DMS153 treated with DMSO at 0.1 percent for 48 hours (cell line): Measurements from ENCODE around the gene NPC2.
"Not testable (repeated sequence)": the region's sequence is repeated elsewhere in the genome, so short reads cannot be mapped to it uniquely, and the experiment has no call there.

Experiments
- DNase-seq: peaks from one replicate; lab custom pipeline; 2025; ENCODE audit not compliant: unreplicated experiment; lab: John Stamatoyannopoulos, UW

Gene NPC2

DNA sequence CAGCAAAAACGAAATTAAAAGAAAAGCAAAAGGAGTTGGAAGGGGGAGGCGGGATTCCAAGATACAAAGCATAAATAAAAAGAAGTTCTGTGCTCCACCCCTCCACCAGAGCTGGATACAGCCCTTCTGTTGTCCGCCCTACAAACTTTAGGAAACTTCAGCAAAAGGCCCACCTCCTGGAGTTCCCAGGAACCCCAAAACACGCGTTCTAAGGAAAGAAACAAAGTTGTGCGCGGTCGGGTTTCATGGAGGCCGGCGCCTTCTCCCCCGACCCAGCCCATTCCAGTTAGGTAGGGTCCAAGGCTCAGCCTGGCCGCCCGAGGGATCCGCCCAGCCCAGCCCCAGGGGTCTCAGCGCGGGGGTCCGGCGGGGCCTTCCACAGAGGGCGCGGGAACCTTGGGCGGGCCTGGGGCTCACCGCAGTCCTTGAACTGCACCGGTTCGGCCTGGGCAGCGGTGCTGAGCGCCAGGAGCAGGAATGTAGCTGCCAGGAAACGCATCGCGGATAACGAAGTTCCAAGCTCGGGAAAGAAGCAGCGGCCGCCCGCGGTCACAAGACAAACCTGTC lies at the start of gene NPC2:
NPC2 (minus strand) TSS at position 530 of the 567 bp plus-strand sequence; CDS start at position 499, 31 bp downstream.
- DNase-seq: no peak

DNA sequence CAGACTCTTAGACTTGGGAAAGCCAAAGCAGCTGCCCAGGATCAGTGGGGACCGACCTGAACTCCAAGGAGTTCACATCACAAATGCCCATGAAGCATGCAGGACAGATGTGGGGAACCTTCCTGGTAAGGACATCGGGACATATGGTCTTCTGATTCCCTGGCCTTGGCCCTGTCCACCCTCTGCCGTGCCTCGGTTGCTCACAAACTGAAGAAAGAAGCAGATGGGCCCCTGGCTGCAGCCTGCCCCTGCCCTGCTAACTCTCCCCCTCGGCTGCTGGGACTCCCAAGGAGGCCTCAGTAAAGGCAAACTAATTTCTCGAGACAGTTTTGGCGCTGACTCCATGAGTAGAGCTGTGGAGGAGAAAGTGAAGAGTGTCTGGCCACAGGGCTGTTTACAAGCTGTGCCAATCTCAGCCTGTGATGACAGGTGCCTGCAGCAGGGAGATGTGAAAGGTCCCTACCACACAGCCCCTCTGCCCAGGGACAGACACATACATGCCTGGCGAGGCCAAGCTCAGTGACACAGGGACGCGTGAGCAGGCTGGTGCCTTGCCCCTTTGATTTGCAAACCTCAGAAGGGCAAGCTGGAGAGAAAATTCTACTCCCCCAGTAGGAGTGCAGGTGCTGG lies 49.1 kb upstream of the NPC2 start:
- no peak for DNase-seq

DNA sequence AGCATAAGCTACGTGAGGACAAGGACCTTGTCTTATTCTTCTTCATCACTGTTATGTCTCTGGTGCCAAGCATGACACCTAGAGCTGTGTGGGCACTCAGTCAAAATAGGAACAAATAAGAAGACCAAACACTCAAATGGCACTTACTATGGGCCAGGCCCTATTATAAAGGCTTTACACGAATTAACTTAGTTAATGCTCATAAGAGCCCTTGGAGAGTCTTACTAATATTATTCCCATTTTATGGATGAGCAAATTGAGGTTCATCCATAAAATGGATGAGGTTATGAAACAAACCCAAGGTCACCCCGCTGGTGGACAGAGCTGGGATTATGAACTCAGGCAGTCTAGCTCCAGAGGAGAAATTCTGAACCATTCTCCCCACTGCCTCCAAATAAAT lies 48.1 kb upstream of the NPC2 start:
- no peak for DNase-seq

DNA sequence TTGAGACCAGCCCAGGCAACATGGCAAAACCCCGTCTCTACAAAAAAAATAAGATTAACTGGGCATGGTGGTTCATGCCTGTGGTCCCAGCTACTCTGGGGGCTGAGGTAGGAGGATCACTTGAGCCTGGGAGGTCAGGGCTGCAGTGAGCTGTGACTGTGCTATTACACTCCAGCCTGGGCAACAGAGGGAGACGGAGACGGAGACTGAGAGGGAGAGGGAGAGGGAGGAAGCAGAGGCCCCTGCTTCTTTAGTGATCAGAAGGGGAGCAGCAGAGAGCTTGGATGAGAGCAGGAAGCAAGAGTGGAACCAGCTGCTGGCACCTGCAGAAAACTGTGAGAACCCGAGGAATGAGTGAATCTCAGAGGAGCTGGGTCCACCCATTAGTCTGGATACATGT lies 46.4 kb upstream of the NPC2 start:
- no peak for DNase-seq

DNA sequence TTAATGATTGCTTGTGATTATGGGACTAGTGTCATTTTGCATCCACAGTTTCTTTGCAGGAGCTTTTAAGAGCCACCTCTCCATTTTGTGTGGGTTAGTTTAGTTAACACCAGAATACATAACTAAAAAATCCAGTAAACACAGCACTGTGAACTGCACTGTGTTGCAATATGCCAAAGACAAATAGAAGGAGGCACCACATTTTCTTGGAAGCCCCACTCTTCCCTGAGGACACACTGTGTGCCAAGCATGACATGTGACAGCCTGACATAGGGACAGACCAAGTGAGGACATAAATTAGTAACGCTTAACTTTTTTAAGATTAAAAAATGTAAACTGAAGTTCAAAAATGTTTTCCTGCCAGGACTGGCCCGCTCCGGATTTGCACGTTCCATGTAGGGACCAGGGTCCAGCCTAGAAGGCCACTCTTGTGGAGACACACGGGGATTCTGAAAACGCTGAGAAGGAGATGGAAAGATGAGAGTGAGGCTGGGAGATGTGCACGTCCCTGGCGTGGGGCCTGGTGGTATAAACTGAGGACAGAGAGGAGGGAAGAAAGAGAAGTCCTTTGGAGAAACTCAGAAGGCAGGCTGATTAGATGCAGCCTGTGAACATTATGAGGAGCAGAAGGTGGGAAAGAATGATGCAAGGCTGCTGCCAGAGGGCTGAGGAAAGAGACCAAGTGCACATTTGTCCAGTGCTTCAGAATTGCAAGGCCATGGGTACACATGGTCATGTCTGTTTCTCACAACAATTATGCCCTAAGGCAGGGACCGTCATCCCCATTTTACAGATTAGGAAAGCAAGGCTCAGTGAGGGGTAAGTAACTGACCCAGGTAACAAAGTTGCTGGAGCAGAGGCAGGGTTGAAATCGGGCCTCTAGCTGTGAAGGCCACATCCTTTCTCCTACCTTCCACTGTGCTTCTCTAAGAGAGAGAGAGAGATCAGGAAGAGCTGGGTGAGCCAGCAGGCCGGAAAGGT lies 45.6 kb upstream of the NPC2 start:
- no peak for DNase-seq

DNA sequence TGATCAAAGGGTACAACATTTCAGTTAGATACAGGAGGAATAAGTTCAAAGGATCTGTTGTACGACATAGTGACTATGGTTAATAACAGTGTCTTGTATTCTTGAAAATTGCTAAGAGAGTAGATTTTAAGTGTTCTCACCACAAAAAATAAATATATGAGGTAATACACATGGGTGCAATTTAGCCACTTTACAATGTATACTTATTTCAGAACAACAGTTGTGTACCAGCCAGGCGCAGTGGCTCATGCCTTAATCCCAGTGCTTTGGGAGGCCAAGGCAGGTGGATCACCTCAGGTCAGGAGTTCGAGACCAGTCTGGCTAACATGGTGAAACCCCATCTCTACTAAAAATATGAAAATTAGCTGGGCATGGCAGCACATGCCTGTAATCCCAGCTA lies 43.2 kb upstream of the NPC2 start:
- not testable (repeated sequence) for DNase-seq

DNA sequence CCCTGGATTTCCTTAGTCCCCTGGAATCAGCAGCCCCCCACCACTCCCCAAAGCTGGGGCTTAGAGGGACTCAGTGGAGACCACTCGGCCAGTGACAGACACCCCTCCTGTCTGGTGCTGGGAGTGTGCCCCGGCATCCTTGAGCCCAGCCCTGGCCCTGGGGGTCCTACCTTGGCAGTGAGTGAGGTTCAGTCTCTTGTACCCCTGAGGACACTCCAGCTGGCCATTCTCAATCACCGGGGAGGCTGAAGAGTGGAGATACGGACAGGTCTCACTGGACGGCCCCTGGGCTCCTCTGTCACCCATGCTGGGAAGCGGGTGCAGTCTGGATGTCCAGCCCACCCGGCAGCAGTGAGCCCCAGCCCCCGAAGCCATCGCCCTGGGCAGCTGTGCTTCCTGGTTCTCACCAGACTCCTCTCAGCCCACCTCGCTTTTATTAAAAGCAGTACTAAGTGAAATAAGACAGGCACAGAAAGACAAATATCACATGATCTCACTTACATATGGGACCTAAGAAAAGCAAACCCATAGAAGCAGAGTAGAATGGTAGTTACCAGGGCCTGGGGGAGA lies 42.7 kb upstream of the NPC2 start:
- no peak for DNase-seq

DNA sequence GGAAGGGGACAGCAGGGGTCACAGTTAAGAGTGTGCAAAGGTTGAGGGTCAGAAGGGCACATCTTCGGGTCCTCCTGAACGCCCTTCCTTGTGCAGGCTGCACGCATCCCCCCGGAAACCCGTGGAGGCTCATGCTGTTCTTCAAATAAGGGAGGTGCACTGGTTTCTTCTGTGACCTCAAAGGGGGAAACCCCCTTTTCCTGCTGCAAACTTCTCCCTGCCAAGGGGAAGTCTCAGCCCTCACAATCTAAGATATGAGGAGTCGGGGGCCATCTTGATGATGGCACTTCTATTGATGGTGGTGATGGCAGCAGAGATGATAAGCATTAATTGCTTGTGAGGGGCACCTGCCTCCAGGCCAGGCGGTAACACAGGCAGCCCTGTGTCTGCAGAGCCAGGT lies 40.5 kb upstream of the NPC2 start:
- DNase-seq: no peak

DNA sequence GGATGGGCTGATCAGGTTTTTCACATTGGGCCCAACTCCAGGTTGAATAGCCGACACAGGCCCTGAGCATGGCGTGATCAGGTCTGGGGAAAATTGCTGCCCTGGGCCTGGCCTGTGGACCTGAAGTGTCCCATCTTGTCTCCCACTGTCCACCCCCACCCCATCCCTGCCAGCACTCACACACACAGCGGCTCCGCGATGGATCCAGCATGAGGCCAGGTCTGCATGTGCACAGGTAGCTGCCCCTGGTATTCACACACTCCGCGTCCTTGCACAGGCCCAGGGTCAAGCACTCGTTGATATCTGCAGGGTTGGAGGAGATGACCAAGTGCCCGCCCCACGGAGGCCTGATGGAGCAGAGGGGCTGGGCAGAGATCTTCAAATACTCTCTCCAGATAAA lies 39.1 kb upstream of the NPC2 start:
- DNase-seq: no peak

DNA sequence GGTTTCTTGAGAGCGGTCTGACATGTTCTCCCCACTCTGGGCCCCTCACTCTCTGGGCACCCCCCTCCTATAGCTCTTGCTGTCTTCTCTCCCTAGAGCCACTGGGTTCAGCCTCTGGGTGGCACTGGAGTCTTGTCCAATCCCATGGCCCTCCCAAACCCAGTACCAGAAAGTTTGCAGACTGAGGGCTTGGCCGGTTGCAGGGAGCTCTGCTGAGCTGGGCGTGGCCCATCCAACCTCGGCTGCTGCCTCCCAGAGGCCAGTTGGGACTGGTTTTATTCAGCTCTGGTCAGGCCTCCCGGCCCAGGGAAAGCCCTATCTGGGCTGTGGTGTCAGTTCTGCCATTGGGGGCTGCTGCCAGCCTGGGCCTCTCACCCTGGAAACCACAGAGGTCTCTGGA lies 38.4 kb upstream of the NPC2 start:
- DNase-seq: no peak

DNA sequence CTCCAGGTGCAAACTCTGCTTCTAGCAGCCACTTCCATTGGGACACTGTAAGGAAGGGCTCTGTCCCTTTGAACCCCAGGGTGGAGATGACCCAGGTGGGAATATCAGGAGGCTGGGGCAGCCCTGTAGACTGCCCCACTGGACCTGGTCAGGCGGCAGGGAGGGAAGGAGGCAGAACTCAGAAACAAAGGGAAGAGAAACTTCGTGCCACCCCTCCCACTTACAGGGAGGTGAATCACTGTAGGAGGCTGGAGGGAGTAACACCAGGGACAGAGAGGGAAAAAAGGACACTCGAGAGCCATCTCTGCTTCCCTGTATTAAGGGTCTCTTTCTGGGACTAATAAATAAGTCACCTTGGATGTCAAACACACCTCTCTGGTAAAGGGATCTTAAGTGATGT lies 37.9 kb upstream of the NPC2 start:
- no peak for DNase-seq

DNA sequence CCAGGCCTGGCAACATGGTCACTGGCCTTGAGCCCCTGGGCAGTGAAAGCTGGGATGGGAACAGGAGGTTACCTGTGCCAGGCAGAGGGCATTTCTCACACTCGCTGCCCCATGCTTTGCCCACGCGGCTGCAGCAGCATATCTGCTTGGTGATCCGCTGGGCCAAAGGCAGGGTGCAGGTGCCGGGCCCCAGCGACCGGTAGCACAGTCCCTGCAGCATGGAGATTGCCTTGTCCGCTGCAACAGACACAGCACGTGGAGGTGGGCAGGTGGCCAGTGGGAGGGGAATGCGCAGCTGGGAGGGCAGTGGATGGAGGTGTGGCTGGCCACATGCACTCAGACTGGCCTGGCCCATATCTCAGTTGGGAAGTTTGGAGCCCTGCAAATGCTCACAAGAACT lies 35.8 kb upstream of the NPC2 start:
- DNase-seq: no peak

DNA sequence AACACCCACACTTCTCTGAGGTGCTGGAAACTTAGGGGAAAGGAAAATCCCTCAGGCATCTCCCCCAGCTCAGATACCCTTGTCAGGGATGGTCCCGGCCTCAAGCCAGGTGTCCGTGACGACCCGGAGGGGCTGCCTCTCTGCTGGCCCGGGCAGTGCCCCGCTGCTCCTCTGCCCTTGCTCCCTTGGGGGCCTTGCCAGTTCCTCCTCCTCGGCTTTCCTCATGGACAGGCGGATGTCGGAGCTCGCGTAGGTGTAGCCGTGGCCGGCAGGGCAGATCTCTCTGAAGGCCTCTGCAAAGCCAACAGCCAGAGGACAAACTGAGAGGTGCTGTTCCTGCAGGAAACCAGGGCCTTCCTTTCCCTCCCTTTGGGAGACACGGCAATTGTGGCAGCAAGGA lies 35.3 kb upstream of the NPC2 start:
- no peak for DNase-seq

DNA sequence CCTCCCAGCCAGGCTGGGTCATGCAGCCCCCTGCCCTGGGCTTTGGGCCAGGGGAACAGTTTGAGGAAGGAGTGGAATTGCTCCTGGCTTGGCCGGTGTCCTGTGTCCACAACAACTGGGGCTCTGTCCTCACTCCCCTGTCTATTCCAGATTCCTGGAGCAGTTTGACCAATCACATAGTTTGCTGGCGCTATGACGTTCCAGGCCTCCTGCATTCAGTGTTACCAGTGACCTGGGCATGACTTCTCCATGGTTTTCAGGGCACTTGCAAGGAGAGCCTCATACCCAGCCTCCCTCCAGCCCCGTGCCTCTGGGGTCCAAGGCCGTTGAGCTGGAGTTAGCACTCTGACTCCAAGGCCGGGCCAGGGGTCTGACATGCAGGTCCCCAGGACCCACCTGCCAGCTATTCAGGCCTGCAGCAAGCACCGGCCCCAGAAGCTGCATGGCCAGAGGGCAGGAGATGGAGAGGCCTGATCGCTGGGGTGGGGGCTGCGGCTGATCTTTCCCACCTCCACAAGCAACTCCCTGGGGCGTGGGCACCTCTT lies 34.7 kb upstream of the NPC2 start:
- DNase-seq: no peak

DNA sequence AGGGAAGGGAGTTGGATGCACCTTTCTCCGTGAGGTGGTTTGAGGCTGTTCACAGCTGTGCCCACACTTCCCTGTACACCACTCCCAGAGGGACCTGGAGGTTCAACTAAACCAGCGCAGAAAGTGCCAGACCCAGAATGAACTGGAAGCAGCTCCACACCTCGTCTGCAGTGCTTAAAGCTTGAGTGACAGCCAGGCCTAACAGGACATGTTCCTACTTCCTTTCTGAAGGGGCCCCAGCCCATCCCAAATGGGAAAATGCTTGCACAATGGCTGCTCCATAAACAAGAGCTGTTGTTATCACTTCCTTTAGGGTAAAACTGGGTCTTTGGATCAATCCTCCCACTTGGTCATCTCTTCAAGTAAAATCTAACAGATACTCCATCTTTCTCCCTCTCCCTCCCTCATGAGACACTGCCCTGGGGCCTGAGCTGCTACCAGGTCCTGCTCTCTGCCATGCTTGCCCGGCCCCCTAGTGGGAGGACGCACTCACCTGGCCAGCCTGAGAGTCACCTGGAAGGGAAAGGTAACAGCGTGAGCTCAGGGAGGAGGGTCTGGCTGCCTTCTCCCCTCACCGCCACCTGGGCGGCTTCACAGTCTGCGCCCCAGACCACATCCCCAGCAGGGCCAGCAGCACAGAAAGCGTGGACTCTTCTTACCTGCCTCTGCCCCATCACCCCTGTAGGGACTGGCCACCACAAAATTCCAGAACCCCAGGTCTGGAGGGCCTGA lies 33.9 kb upstream of the NPC2 start:
- no peak for DNase-seq

DNA sequence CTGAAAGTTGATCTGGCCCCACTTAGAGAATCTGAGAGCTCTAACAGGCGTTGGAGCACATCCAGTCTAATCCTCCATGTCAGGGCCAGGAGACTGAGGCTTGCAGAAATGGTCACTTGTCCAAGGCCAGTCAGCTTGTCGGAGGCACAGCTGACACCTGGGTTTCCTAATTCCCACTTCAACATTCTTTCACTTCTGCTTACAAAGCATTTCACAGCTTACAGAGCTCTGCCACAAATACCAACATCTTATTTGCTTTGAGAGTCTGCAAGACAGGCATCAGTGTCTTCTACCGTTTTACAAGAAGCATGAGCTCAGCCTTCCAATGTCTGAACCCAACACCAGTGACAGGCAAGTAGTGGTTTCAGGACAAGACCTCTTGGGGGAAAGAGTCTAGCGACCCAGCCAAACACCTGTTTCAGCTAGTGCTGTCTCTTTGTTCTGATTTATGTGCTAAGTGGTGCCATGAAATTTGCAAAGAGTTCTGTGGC lies 32.3 kb upstream of the NPC2 start:
- DNase-seq: no peak

DNA sequence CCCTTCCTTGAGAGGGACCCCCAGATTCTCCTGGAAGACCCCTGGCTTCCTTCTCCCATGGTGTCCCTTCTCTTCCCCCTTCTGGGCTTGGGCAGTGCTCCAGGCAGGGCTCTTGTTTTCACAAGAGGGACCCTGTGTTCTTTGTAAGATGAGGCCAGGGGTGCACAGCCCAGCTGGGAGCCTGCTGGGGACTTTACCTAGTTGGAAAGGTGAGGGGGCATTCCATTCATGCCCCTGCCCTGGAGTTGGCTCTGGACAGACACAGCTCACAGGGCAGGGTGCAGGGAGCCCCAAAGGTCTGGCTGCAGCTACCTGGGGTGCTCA lies 31.7 kb upstream of the NPC2 start:
- DNase-seq: no peak

DNA sequence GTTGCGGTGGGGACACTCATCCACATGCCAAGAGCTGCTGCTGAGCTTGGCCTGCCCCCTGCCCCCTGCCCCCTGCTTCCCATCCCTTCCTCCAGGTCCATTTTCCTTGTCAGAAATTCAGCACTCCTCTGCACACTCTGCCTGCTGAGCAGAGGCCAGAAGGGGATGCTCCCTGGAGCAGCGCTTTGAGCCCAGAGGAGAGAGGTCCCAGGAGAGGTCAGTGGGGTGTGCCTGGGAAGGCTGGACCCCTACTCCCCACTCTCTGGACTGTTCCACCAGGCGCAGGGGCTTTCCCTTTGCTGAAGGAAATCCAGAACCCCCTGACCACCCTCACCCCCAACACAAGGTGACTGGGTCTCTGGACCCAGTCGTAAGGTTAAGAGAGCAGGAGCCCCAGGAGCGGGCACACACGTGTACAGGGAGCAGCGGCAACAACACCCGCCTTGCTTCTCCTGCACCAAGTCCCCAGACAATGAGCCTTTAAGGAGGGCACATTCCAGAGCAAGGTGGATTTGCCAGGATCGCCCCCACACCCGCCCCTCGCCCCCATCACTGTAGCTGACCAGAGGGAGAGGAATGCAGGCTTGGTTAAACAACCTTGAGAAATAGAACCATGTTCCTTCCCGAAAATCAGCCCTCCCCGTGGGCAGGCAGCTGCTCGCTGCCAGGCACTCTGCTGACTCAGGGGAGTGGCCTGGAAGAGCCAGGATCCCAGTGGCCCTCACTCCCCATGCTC lies 31.1 kb upstream of the NPC2 start:
- DNase-seq: no peak

DNA sequence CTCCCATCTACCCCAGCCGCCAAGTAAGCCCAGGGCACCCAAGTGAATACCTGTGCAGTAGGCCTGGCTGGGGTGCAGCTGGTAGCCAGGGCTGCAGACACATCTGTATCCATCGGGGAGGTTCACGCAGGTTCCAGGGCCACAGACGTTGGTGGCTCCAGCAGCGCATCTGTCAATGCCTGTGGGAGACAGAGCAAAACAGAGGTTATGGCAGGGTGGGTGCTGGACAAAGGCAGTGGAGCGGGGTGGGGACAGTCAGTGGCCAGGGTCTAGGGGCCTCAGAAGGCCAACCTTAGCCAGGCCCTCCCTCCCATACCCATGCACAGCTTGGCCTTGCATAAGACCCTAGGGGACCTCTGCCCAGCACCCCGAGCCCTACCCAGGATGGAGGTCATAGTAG lies 29.6 kb upstream of the NPC2 start:
- DNase-seq: no peak

DNA sequence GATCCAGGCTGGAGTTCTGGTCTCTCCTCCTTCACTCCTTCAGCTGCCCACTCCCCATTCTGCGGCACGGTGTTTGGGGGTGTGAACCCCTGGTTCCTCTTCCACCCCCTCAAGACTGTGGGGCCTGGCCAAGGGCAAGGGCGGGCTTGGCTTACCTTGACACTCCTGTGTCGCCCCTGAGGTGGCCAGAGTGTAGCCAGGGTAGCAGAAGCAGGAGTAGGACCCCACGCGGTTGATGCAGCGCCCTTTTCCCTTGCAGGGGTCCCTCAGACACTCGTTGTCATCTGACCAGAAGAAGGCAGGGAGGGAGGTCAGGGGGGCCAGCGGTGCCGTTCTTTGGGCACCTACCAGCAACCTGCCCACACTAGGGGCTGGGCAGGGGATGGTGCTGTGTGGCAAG lies 28.7 kb upstream of the NPC2 start:
- DNase-seq: no peak
